Lower leg skin (tissue), 3 donors: ENCODE measurements around the gene ISCA1.

ENCODE experiments used
- POLR2A ChIP-seq, 2 donors: fragments of 450-650 bp; IDR thresholded peaks; one replicate each; pipeline ENCODE4 v1.6.1; 2016 to 2017; ENCODE audit warnings: antibody characterized with exemption in 2 of 2, mild to moderate bottlenecking in 1 of 2, moderate library complexity in 1 of 2
- TF ChIP-seq, protein P1 (sequence below), 3 donors: fragments of 450-650 bp; IDR thresholded peaks; one replicate each; pipeline ENCODE4 v1.5.1; 2016; ENCODE audit warnings: antibody characterized with exemption in 3 of 3, mild to moderate bottlenecking in 3 of 3, moderate library complexity in 2 of 3

- no peak for TF ChIP-seq POLR2A (IDR thresholded peaks at IDR 0.05)
- TF ChIP-seq, protein P1, sequence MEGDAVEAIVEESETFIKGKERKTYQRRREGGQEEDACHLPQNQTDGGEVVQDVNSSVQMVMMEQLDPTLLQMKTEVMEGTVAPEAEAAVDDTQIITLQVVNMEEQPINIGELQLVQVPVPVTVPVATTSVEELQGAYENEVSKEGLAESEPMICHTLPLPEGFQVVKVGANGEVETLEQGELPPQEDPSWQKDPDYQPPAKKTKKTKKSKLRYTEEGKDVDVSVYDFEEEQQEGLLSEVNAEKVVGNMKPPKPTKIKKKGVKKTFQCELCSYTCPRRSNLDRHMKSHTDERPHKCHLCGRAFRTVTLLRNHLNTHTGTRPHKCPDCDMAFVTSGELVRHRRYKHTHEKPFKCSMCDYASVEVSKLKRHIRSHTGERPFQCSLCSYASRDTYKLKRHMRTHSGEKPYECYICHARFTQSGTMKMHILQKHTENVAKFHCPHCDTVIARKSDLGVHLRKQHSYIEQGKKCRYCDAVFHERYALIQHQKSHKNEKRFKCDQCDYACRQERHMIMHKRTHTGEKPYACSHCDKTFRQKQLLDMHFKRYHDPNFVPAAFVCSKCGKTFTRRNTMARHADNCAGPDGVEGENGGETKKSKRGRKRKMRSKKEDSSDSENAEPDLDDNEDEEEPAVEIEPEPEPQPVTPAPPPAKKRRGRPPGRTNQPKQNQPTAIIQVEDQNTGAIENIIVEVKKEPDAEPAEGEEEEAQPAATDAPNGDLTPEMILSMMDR (IDR thresholded peaks at IDR 0.05) = no peak
Measured at GRCh38 chr9:86301686-86302085, 19.3 kb upstream of the ISCA1 start.
